Measurements from ENCODE around the gene LRRC59. TPM values are rescaled to one million over a fixed set of nuclear protein-coding genes. Genes with fewer than 3 reads are reported as not detected.
A peak's percentile ranks its signal among the peaks of the same experiment; 100 is the strongest.
"Not testable (repeated sequence)": the region's sequence is repeated elsewhere in the genome, so short reads cannot be mapped to it uniquely, and the experiment has no call there.

LRRC59 gene
- polyA plus RNA-seq, 5 donors, result 40.8 to 62.9 (median 44.7) TPM

- peak; percentile 77 to 79 for DNase-seq
These were observed 28.6 kb upstream of the LRRC59 start, which contains the start of gene ACSF2 for GRCh38 chr17:50425682-50426471. TSS of gene ACSF2 (plus strand) at chr17:50426218. CDS start at chr17:50426262, 44 bp downstream.

GRCh38 chr17:50424996-50425681 is 27.8 kb upstream of the LRRC59 start:
- DNase-seq, result no peak

GRCh38 chr17:50424246-50424995 is 27.1 kb upstream of the LRRC59 start:
- no peak for DNase-seq

- no peak for DNase-seq
These were observed 26.3 kb upstream of the LRRC59 start for GRCh38 chr17:50423553-50424159.

DNA sequence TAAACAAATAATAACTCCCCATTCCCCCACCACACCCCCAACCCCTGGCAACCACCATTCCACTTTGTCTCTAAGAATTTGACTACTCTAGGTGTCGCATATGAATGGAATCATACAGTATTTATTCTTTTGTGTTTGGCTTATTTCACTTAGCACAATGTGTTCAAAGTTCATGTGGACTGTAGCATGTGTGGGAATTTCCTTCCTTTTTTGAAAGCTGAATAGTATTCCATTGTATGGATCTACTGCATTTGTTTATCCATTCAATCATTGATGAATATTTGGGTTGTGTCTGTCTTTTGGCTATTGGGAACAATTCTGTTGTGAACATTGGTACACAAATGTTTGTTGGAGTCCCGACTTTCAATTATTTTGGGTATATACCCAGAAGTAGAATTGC is 25.4 kb upstream of the LRRC59 start:
- no peak for DNase-seq

DNA sequence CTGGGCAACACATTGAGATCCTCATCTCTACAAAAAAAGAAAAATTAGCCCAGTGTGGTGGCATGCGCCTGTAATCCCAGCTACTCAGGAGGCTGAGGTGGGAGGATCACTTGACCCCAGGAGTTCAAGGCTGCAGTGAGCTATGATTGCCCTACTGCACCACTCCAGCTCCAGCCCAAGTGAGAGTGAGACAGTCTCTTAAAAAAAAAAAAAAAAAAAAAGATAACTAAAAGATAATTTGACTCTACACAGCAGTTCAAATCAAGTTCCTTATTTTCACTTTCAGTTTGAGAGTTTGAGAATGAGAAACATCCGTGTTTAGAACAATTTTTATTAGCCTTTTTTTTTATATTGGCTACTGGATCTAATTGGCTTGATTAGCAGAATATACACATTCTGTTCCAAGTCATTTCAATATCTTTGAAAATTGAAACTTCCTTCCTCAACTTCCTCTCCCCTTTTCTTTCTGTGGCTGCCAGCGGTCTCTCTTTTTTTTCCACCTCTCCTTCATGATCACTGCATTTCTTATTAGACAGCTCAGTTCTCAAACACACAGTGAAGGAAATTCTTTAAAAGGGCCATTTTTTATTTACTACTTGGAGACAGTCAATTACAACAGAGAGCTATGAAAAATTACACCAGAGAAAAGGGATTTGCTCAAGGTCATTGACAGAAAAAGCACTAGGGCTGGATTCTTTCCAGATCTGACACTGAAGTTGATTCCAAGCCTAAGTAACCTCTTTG is 24.2 kb upstream of the LRRC59 start:
- DNase-seq, result peak in 1 of 2 donors; percentile 27

GRCh38 chr17:50420419-50421112 is 23.2 kb upstream of the LRRC59 start:
- no peak for DNase-seq

- not testable (repeated sequence) for DNase-seq
These were observed 22.3 kb upstream of the LRRC59 start for GRCh38 chr17:50419577-50419976.

GRCh38 chr17:50414808-50415207 is 17.5 kb upstream of the LRRC59 start:
- no peak for DNase-seq

- DNase-seq, result no peak
These were observed 14.9 kb upstream of the LRRC59 start for GRCh38 chr17:50412188-50412732.

GRCh38 chr17:50407921-50408320 is 10.6 kb upstream of the LRRC59 start:
- DNase-seq, result no peak

DNA sequence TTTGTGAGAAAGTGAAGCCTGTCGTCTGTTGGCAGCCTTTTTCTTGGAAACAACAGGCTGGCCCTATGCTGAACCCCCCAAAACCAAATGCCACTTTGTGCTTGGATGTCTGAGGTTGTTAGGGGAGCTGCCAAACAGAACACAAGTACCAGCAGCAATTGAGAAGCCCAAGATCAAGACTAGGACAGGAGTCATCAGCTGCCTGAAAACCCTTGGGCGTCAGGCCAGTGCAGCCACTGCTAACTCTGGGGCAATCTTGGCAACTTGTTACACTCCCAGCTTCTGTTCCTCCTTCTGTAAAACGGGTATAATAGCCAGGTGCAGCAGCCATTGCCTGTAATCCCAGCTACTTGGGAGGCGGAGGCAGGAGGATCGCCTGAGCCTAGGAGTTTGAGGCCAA is 9.3 kb upstream of the LRRC59 start:
- DNase-seq, result no peak

DNA sequence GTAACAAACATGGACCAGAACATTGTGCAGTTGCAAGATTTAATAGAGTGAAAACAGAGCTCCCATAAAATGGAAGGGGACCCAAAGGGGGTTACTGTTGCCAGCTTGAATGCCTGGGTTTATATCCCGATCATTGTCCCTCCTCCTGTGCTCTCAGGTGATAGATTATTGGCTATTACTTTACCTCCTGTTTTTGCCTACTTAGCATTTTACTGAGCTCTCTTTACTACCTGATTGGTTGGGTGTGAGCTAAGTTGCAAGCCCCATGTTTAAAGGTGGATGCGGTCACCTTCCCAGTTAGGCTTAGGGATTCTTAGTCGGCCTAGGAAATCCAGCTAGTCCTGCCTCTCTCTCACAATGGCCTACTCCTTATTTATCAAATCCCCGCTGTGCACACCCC is 8.0 kb upstream of the LRRC59 start:
- not testable (repeated sequence) for DNase-seq

DNA sequence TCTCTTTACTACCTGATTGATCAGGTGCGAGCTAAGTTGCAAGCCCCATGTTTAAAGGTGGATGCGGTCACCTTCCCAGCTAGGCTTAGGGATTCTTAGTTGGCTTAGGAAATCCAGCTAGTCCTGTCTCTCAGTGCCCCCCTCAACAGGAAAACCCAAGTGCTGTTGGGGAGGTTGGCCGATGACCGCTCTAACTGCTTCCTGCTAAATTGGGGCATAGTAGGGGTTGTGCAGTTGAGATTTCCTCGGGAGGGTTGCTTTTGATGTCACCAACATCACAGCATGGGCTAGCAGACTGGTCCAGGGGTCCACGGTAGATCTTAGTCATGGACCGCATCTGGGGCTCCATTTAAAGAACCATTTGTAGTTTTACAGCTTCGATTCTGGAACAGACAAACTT is 2.3 kb upstream of the LRRC59 start:
- DNase-seq, result not testable (repeated sequence)

DNA sequence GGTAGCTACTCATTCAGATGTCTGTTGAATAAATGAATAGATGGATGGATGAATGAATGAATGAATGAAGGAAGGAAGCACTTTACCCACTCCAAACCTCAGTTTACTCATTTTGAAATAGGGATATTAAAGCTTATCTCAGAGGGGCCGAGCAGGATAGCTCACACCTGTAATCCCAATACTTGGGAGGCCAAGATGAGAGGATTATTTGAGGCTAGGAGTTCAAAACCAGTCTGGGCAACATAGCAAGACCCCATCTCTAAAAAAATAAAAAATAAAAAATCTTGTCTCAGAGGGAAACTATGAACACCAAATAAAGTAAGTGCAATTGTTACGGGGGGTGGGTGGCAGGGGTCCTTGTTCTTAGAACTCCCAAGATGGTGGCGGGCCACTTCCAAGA is 1.3 kb upstream of the LRRC59 start:
- not testable (repeated sequence) for DNase-seq

DNA sequence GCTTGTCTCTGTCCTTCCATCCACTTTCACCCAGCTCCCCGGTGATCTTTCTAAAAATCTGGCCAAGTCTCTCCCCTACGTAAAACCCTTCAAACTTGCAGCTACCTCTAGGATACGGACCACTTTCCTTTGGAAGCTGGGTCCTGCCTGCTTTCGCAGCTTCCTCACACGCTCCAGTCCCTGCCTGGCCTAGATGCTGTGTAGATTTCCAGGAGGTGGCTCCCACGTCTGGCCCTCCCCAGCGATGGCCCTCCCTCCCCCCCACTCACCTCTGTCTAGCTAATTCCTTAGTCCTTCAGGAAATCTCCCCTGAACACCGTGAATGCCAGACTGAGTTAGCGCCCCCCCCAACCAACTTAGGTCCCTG is 579 bp upstream of the LRRC59 start:
- no peak for DNase-seq

- DNase-seq, result peak; percentile 26 to 27
These were observed 837 bp downstream of the LRRC59 start for GRCh38 chr17:50396261-50397110.

- DNase-seq, result no peak
These were observed 2.6 kb downstream of the LRRC59 start for GRCh38 chr17:50394711-50395110.

GRCh38 chr17:50393700-50394099 is 3.6 kb downstream of the LRRC59 start:
- DNase-seq, result no peak

Measured in right lung (tissue), 5 donors.